GM18498 (cell line): ENCODE measurements around the gene XRN2.
A peak's percentile ranks its signal among the peaks of the same experiment; 100 is the strongest.

Experiments used
- ATAC-seq: cut with Tn5 transposase; IDR thresholded peaks from one replicate; pipeline ENCODE4 v1.9.1; 2021; ENCODE audit warnings: mild to moderate bottlenecking, moderate library complexity; ENCODE audit not compliant: unreplicated experiment

The XRN2 gene, protein sequence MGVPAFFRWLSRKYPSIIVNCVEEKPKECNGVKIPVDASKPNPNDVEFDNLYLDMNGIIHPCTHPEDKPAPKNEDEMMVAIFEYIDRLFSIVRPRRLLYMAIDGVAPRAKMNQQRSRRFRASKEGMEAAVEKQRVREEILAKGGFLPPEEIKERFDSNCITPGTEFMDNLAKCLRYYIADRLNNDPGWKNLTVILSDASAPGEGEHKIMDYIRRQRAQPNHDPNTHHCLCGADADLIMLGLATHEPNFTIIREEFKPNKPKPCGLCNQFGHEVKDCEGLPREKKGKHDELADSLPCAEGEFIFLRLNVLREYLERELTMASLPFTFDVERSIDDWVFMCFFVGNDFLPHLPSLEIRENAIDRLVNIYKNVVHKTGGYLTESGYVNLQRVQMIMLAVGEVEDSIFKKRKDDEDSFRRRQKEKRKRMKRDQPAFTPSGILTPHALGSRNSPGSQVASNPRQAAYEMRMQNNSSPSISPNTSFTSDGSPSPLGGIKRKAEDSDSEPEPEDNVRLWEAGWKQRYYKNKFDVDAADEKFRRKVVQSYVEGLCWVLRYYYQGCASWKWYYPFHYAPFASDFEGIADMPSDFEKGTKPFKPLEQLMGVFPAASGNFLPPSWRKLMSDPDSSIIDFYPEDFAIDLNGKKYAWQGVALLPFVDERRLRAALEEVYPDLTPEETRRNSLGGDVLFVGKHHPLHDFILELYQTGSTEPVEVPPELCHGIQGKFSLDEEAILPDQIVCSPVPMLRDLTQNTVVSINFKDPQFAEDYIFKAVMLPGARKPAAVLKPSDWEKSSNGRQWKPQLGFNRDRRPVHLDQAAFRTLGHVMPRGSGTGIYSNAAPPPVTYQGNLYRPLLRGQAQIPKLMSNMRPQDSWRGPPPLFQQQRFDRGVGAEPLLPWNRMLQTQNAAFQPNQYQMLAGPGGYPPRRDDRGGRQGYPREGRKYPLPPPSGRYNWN

DNA sequence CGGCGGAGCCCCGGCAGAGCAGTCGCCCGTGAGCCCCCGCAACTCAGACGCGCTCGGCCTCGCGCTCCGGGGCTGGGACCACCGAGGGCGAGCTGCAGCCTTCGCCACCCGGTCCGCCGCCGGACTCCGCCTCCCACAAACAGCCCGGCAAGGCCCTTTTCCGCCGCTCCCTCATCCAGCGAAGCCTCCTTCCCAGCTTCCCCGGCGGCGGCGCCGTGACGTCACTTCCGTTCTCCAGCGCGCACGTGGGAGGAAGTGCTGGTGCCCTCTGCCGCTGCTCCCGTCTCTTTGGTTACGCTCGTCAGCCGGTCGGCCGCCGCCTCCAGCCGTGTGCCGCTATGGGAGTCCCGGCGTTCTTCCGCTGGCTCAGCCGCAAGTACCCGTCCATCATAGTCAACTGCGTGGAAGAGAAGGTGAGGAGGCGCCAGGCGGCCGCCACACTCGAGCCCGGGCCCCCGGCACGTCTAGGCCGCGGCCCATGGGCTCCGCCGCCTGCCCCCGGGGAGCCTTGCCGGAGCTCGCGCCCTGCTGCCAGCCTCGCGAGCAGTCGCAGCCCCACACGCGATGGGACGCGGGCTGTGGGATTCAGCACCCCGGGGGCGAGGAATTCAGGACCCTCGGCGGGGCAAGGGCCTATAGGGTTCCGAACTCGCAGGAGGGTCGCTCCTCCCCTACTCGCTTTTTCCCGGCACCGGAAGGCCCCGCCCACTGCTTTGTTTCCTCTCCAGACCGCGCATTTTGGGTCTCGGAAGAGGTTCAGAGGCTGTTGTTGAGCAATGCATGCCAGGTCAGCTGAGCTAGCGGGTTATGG, at the start of gene XRN2:
TSS of gene XRN2 (plus strand) at position 271 of the 811 bp plus-strand sequence. CDS start at position 339, 68 bp downstream.
- ATAC-seq: peak; percentile 95

DNA sequence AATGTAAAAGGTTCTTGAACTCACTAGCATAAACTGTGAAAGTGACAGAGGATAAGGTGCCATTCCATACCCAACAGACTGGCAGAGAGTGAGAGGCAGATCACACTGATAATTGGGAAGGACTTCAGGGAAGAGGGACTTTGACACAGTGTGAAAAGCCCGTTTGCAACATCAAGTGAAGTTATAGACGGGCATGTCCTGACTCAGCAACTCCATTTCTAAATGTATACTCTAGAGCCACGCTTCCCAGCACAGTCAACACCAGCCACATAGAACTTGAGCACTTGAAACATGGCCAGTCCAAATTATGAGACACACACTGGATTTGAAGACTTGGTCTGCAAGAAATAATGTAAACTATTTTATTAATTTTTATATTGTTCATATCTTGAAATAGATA, 45.9 kb upstream of the XRN2 start:
- no peak for ATAC-seq

- no peak for ATAC-seq
These were observed 44.7 kb upstream of the XRN2 start for GRCh38 chr20:21258411-21258810.

DNA sequence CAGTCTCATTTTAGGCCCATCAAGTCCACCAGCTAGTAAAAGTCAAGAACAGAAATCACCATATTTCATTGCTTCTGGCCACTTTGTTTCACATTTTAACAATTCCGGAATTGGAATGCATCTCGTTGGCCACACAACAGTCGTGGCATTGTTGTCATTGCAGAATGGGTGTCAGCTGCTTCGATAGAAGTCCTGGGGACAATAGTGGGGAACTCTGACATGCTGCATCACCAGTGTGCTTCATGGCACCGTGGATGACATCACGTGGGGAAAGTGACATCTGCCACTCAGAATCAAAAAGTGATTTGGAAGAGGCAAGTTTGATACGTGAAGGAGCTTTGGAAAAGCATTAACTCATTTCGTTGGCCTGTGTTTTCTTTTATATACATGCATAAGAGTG, 43.8 kb upstream of the XRN2 start:
- no peak for ATAC-seq

DNA sequence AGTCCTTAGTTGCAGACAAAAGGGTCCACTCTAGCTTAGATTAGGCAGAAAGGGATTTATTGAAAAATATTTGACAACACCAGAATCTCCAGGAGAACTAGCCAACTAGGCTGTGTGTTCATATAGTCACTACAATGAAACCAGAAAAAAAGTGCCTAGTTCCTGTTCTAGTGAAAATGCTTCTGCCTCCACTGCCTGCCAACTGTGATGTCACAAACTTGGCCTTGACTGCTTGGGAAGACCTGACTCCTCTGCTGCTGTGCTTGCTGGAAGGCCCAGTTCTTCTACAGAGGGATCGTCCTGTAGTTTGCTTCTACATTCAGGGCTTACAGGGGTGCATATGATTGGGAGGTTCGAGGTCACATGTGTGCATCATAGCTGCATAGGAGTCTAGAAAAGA, 40.3 kb upstream of the XRN2 start:
- no peak for ATAC-seq

- ATAC-seq: no peak
These were observed 37.6 kb upstream of the XRN2 start for GRCh38 chr20:21265261-21266190.

DNA sequence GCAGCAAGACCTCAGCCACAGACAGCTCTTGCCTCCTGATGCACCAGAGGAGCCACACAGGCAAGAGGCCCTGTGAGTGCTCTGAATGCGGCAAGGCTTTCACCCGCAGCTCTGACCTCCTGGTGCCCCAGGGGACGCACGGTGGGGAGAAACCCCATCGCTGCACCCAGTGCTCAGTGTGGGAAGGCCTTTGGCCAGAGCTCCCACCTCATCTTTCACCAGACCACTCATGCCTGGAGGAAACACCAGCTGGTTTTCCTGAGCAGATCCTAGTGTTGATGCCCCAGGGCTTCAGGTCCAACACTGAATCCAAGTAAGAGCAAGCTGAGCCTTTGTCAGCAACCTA, 37.0 kb upstream of the XRN2 start:
- no peak for ATAC-seq

DNA sequence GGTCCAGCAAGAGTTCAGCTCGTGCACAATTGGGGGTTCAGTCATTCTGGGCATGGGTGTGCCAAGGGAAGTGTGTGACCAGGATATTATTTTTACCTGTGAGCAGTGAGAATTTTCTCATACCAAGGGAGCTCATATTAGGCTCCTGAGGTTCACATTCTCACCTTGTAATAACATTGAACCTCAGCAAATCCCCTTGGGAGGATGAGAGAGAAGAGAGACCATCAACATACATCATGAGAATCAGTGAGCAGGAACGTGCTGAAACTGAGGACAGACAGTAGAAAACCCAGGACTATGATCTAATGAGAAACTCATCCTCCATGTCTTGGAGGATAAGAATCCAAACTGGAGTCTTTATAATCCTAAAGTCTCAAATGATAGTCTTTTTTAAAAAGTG, 33.4 kb upstream of the XRN2 start:
- no peak for ATAC-seq

DNA sequence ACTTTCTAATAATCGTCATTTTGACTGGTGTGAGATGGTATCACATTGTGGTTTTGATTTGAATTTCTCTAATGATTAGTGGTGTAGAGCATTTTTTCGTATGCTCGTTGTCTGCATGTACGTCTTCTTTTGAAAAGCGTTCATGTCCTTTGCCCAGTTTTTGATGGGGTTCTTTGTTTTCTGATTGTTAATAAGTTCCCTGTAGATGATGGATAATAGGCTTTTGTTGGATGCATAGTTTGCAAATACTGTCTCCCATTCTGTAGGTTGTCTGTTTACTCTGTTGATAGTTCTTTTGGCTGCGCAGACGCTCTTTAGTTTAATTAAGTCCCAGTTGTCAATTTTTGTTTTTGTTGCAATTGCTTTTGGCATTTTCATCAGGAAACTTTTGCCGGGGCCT, 32.3 kb upstream of the XRN2 start:
- ATAC-seq: no peak

DNA sequence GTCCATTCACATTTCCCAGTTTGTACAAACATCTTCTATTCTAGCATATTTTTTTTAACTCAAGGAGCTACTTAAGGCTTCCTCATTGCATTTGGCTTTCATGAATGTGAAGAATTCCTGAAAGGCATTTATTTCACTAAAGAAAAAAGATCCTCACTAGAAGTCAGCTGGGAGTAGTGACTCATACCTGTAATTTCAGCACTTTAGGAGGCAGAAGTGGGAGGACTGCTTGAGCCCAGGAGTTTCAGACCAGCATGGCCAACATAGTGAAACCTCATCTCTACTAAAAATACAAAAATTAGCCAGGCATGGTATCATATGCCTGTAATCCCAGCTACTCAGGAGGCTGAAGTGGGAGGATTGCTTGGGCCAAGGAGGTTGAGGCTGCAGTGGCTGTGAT, 30.9 kb upstream of the XRN2 start:
- peak; percentile 66 for ATAC-seq

- ATAC-seq: peak; percentile 70
These were observed 30.5 kb upstream of the XRN2 start for GRCh38 chr20:21272679-21273078.

DNA sequence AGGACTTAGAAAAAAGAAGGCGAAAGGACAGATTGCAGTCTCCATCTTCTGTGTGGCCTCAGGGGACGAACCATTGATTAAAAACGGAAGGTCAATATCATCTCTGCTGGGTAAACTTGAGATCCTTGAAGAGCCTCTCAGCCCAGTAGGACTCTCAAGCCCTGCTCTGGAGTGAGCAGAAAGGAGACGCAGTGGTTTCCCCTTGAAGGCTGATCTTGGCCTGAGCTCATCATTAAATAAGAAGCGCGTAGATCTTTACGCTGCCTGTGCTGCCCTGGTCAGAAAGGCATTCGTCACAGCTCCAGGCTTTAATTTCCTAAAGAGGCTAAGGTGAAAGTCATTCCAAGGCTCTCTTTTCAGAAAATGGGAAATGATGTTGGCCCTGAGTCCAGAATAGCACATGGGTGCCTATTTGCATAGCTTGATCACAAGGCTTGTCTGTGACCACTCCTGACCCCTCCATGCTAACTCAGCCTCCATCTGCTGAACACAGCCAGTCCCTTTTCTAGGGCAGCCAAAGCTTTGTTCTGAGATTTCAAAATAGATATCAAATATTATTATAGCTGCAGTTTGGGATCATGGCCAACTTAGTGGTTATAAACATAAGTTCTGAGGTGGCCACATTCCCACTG, 29.3 kb upstream of the XRN2 start:
- ATAC-seq: no peak

- ATAC-seq: no peak
These were observed 24.3 kb upstream of the XRN2 start for GRCh38 chr20:21278829-21279228.

DNA sequence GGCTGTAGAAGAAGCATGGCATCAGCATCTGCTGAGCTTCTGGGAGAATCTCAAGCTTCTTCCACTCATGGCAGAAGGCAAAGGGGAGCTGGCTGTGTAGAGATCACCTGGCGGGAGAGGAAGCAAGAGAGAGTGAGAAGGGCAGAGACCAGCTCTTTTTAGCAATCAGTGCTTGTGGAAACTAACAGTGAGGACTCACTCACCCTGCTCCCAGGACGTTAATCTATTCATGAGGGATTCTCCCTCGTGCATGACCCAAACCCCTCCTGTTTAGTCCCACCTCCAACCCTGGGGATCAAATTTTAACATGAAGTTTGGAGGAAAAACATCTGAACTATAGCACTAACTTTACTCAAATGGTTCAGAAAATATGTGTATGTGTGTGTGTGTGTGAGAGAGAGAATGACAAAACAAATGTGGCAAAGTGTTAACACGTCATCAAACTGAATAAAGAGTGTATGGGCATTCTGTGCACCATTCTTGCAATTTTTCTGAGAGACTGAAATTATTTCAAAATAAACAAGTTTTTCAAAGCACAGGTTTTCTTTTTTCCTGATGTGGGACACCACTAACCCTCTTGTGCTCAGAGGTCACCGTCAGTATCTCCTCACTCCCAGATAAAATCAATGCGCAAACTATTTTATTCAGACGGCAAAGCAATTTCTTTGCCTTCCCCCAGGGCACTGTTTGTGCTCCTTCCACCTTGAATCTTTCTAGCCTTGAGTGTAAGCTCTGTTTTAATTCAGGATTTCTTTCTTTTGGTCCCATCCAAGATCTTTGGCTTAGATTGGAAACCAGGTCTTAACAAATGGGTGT, 23.2 kb upstream of the XRN2 start:
- ATAC-seq: no peak

- ATAC-seq: no peak
These were observed 22.6 kb upstream of the XRN2 start for GRCh38 chr20:21280522-21281016.

- no peak for ATAC-seq
These were observed 16.4 kb upstream of the XRN2 start for GRCh38 chr20:21286775-21287174.

DNA sequence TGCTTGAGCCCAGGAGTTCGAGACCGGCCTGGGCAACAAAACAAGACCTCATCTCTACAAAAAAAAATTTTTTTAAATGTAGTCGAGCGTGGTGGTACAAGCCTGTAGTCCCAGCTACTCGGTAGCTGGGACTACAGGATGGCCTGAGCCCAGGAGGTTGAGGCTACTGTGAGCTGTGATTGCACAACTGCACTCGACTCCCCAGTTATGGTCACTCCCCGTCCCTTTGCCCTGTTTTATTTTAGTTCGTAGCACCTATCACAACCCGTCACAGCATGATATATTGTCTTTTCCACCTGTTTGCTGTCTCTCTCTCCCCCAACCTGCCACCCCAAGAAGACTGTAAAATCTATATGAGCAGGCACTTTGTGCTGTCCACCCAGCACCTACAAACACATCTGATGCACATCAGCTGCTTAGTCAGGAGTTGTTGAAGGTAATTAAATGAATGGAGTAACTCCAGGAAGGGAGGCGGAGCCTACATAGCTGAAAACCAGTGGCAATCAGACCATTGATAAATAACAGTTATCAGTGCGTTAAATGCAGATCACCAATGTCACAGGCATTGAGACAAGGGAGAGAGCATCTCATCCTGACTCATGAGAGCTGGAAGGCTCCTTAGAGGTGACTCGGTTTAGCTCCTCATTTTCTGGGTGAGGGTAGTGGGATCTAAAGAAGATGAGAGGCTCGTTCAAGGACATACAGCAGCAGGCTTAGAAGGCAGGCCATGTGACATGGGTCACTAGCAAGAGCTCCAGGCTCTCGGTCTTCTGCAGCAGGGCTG, 14.4 kb upstream of the XRN2 start:
- no peak for ATAC-seq

GRCh38 chr20:21289651-21290050, 13.5 kb upstream of the XRN2 start:
- ATAC-seq: no peak
